DOHH2 (cell line): ENCODE measurements around the gene GYPC.

ENCODE experiments used
- EZH2phosphoT487 ChIP-seq: fragments of 200-600 bp; sonication (generic); IDR thresholded peaks from 2 replicates; pipeline ENCODE4 v1.6.1; 2017; ENCODE audit warnings: borderline replicate concordance, mild to moderate bottlenecking, antibody characterized with exemption, low read length, moderate library complexity, mixed read lengths
- TF ChIP-seq, protein P1 (sequence below): fragments of 200-600 bp; sonication (generic); IDR thresholded peaks from one replicate; pipeline ENCODE4 v1.5.1; 2014; ENCODE audit warnings: antibody characterized with exemption, mild to moderate bottlenecking, low read depth, low read length; ENCODE audit not compliant: poor library complexity, severe bottlenecking

DNA sequence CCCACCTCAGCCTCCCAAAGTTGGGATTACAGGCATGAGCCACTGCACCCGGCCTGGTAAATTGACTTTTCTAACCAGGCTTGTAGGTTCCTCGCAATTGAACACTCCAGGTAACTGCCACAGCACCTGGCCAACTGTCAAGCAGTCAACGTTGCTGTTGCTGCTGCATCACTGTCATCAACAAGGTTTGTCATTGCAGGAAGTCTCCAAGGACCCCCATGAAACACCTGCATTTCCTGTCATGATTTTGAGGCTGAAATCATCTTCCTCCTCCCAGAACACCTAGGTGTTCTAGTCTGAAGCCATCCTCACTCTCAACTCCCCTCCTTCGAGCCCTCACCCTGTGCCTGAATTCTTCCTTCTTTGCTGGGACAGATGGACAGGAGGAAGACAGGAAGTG lies 29.7 kb downstream of the GYPC start:
- TF ChIP-seq, protein P1, sequence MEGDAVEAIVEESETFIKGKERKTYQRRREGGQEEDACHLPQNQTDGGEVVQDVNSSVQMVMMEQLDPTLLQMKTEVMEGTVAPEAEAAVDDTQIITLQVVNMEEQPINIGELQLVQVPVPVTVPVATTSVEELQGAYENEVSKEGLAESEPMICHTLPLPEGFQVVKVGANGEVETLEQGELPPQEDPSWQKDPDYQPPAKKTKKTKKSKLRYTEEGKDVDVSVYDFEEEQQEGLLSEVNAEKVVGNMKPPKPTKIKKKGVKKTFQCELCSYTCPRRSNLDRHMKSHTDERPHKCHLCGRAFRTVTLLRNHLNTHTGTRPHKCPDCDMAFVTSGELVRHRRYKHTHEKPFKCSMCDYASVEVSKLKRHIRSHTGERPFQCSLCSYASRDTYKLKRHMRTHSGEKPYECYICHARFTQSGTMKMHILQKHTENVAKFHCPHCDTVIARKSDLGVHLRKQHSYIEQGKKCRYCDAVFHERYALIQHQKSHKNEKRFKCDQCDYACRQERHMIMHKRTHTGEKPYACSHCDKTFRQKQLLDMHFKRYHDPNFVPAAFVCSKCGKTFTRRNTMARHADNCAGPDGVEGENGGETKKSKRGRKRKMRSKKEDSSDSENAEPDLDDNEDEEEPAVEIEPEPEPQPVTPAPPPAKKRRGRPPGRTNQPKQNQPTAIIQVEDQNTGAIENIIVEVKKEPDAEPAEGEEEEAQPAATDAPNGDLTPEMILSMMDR: no peak
- no peak for TF ChIP-seq EZH2phosphoT487
